CD4-positive, alpha-beta T cell (primary cell): ENCODE measurements around the gene STIM2. TPM values are rescaled to one million over a fixed set of nuclear protein-coding genes. Genes with fewer than 3 reads are reported as not detected.

Source experiments
- ATAC-seq: fragments of 200-7000 bp; cut with Tn5 transposase; one replicate; pipeline ENCODE4 v1.10.0; 2022; ENCODE audit warnings: mild to moderate bottlenecking; ENCODE audit not compliant: poor library complexity
- CTCF ChIA-PET: fragments of 350-600 bp; sonication (Branson Sonifier 250); formaldehyde crosslinking; loops from one replicate; lab custom pipeline; 2021; ENCODE audit warnings: antibody characterized with exemption, inconsistent platforms; lab: Charles Lee
- POLR2A ChIA-PET: fragments of 350-600 bp; sonication (Branson Sonifier 250); formaldehyde crosslinking; loops from one replicate; lab custom pipeline; 2021; ENCODE audit warnings: antibody characterized with exemption, inconsistent platforms; lab: Charles Lee
- DNase-seq, 14 experiments: peaks; one replicate each; pipeline ENCODE4 v3.0.0-alpha.2; 2013 to 2020; ENCODE audit warnings: mixed read lengths in 2 of 14
- H3K27ac ChIP-seq, 2 donors: one replicate each; pipeline versions ENCODE4 v1.5.1 to v1.7.0; 2013; ENCODE audit warnings: low read length in 2 of 2, low read depth in 1 of 2, mild to moderate bottlenecking in 1 of 2
- H3K27me3 ChIP-seq, 2 experiments: 1 replicate in 1 of 2; 2 replicates in 1 of 2; pipeline versions ENCODE4 v1.6.1 to v1.7.0; 2013; ENCODE audit warnings: low read length in 2 of 2, control low read depth in 1 of 2, mild to moderate bottlenecking in 1 of 2, moderate library complexity in 1 of 2; ENCODE audit not compliant: insufficient read depth in 2 of 2, control insufficient read depth in 1 of 2
- H3K36me3 ChIP-seq: one replicate; pipeline ENCODE4 v1.6.1; 2013; ENCODE audit warnings: low read length, control low read depth; ENCODE audit not compliant: insufficient read depth
- H3K4me1 ChIP-seq: one replicate; pipeline ENCODE4 v1.6.1; 2013; ENCODE audit warnings: low read length, control low read depth; ENCODE audit not compliant: insufficient read depth
- H3K4me3 ChIP-seq: one replicate; pipeline ENCODE4 v1.5.1; 2013; ENCODE audit warnings: mild to moderate bottlenecking, low read length, moderate library complexity
- H3K9me3 ChIP-seq, 2 experiments: 1 replicate in 1 of 2; 2 replicates in 1 of 2; pipeline versions ENCODE4 v1.6.1 to v1.7.0; 2013; ENCODE audit warnings: low read length in 2 of 2, mild to moderate bottlenecking in 2 of 2, control low read depth in 1 of 2, moderate library complexity in 1 of 2; ENCODE audit not compliant: control insufficient read depth in 1 of 2, insufficient read depth in 1 of 2
- H3K27ac Mint-ChIP-seq: one replicate; pipeline ENCODE4 v1.8.0; 2020; ENCODE audit warnings: mixed read lengths
- H3K27me3 Mint-ChIP-seq: one replicate; pipeline ENCODE4 v1.8.0; 2021; ENCODE audit warnings: mixed read lengths
- H3K36me3 Mint-ChIP-seq: one replicate; pipeline ENCODE4 v1.8.0; 2021; ENCODE audit warnings: low read depth, mixed read lengths
- H3K4me1 Mint-ChIP-seq: one replicate; pipeline ENCODE4 v1.8.0; 2021; ENCODE audit warnings: low read depth, mixed read lengths
- H3K4me3 Mint-ChIP-seq: one replicate; pipeline ENCODE4 v1.8.0; 2020; ENCODE audit warnings: mild to moderate bottlenecking, mixed read lengths
- H3K9me3 Mint-ChIP-seq: one replicate; pipeline ENCODE4 v1.8.0; 2020; ENCODE audit warnings: mixed read lengths
- intact Hi-C, 2 experiments: fragments of 100-400 bp; cut with DNase I in 1 of 2; cut with micrococcal nuclease in 1 of 2; formaldehyde crosslinking; loops; one replicate each; pipeline versions ENCODE4 v1.15.1 to v1.9.0; 2023 to 2025; cut with DNase I, micrococcal nuclease
- total RNA-seq, 174 experiments: library from RNA in 2 of 174; stranded (reverse) in 2 of 174; gene quantifications; one replicate each; pipeline ENCODE4 v1.2.3 and lab custom pipeline; 2021 to 2026
- TF ChIP-seq, protein P1 (sequence below): fragments of 200-600 bp; IDR thresholded peaks from one replicate; pipeline ENCODE4 v1.8.0; 2022; ENCODE audit warnings: antibody characterized with exemption, mild to moderate bottlenecking

The STIM2 gene
- total RNA-seq, 2 experiments from 2014 or later, result 53.7 to 54.9 TPM

DNA sequence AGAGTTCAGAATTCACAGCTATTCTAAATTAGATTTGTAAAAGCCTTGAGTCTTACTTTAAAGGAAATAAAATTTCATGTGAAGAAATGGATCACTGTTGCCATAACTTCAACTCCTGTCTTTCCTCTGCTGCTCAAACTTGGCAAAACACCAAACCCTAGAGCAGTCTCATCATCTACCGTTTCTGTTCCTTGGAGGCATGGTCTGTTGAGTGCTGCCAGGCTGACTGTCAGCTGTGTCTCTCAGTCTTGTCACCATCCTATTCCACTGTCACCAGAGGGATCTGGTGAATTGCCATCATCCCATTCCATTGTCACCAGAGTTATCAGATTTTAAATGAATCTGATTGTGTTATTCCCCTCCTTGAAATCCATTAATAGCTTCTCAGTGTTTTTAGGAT, 55.6 kb downstream of the STIM2 start:
- H3K27me3 Mint-ChIP-seq, result no peaks in the 10 kb centered on the region
- H3K27ac ChIP-seq, result no peak overlapping the region
- peaks cover 83% of the 10 kb centered on the region for H3K4me1 Mint-ChIP-seq
- H3K4me3 ChIP-seq, result no peak overlapping the region
- H3K4me3 Mint-ChIP-seq, result no peak overlapping the region
- H3K27ac Mint-ChIP-seq, result peak overlapping the region; percentile 60
- TF ChIP-seq, protein P1, sequence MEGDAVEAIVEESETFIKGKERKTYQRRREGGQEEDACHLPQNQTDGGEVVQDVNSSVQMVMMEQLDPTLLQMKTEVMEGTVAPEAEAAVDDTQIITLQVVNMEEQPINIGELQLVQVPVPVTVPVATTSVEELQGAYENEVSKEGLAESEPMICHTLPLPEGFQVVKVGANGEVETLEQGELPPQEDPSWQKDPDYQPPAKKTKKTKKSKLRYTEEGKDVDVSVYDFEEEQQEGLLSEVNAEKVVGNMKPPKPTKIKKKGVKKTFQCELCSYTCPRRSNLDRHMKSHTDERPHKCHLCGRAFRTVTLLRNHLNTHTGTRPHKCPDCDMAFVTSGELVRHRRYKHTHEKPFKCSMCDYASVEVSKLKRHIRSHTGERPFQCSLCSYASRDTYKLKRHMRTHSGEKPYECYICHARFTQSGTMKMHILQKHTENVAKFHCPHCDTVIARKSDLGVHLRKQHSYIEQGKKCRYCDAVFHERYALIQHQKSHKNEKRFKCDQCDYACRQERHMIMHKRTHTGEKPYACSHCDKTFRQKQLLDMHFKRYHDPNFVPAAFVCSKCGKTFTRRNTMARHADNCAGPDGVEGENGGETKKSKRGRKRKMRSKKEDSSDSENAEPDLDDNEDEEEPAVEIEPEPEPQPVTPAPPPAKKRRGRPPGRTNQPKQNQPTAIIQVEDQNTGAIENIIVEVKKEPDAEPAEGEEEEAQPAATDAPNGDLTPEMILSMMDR, result no peak
- POLR2A ChIA-PET, result interaction anchor here (1.1 to 2.8 kb wide), 4 partner anchors 15 to 55 kb away, joined by 3 to 13 read pairs (median 5); partner anchors contain the start of gene STIM2
- no peaks in the 10 kb centered on the region for H3K9me3 ChIP-seq
- ATAC-seq (peak; percentile 34), DNase-seq (peak in 1 of 14 experiments; percentile 21)
- H3K36me3 Mint-ChIP-seq, result peaks cover 33% of the 10 kb centered on the region
- H3K4me1 ChIP-seq, result peaks cover 4% of the 10 kb centered on the region
- intact Hi-C loops, result loop anchor here (5.0 to 10.0 kb wide), 3 partner anchors 34 to 51 kb away; partner anchors contain the start of gene STIM2 (in 1 of the 2)
- H3K36me3 ChIP-seq, result peaks cover 20% of the 10 kb centered on the region
- CTCF ChIA-PET, result interaction anchor here (1.1 kb wide), 1 partner anchor 90 kb away, joined by 3 read pairs; no protein-coding TSS in a partner anchor
- no peaks in the 10 kb centered on the region for H3K27me3 ChIP-seq
- no peaks in the 10 kb centered on the region for H3K9me3 Mint-ChIP-seq

DNA sequence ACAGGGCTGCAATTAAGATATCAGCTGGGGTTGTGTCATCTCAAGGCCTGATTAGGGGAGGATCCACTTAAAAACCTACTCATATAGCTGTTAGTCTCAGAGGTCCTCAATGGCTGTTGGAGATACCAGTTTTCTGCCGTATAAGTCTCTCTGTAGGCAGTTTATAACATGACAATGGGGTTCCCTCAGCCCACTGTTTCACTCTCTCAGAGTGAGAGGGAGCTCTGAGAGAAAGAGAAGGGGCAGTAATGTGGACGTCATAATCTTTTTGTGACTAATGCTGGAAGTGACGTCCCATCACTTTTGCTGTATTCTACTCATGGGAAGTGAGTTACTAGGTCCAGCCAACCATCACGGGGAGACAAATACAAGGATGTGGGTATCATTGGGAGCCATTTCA, 70.3 kb downstream of the STIM2 start:
- Histone ChIP-seq H3K4me3 (no peak overlapping the region), H3K27me3 (no peaks in the 10 kb centered on the region), H3K9me3 (no peaks in the 10 kb centered on the region), H3K27ac (no peak overlapping the region), H3K4me1 (peaks cover 5% of the 10 kb centered on the region), H3K36me3 (no peaks in the 10 kb centered on the region)
- H3K4me3 Mint-ChIP-seq, result no peak overlapping the region
- DNase-seq (no peak), ATAC-seq (no peak)
- H3K27me3 Mint-ChIP-seq, result no peaks in the 10 kb centered on the region
- TF ChIP-seq, protein P1, result no peak
- peaks cover 58% of the 10 kb centered on the region for H3K4me1 Mint-ChIP-seq
- no peak overlapping the region for H3K27ac Mint-ChIP-seq
- POLR2A ChIA-PET, result interaction anchor here (1.0 kb wide), 1 partner anchor 14 kb away, joined by 3 read pairs; no protein-coding TSS in a partner anchor
- CTCF ChIA-PET, result interaction anchor here (0.6 to 1.2 kb wide), 3 partner anchors 11 to 37 kb away, joined by 3 to 4 read pairs (median 3); no protein-coding TSS in a partner anchor
- no peaks in the 10 kb centered on the region for H3K9me3 Mint-ChIP-seq
- intact Hi-C loops, result loop anchor here in 1 of 2 experiments (5.0 kb wide), 1 partner anchor 41 kb away; no protein-coding TSS in a partner anchor
- H3K36me3 Mint-ChIP-seq, result peaks cover 10% of the 10 kb centered on the region

DNA sequence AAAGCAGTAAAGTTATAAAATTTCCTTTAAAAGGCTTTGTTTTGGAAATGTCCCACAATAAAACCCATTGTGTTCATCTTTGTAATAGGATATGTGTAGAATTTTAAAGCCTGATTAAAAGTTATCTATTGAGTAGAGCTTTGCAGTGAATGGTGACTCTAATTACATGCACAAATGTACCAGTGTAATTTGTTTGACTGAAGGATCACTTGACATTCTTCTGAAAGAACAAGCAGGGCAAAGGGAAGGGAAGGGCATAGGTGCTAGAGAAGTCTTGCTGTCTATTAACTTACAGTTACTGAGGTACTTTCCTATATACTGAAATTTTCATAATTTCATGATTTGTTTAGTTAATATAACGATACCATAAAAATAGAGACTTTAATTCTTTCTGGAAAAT, 70.8 kb downstream of the STIM2 start:
- no peaks in the 10 kb centered on the region for H3K27me3 Mint-ChIP-seq
- Histone ChIP-seq H3K27ac (no peak overlapping the region), H3K4me3 (no peak overlapping the region), H3K4me1 (peaks cover 5% of the 10 kb centered on the region), H3K9me3 (no peaks in the 10 kb centered on the region), H3K36me3 (no peaks in the 10 kb centered on the region), H3K27me3 (no peaks in the 10 kb centered on the region)
- intact Hi-C loops, result loop anchor here in 1 of 2 experiments (5.0 kb wide), 1 partner anchor 41 kb away; no protein-coding TSS in a partner anchor
- ChIA-PET CTCF (interaction anchor here (0.6 to 1.2 kb wide), 3 partner anchors 12 to 37 kb away, joined by 3 to 4 read pairs (median 3); no protein-coding TSS in a partner anchor), POLR2A (interaction anchor here (1.0 kb wide), 1 partner anchor 15 kb away, joined by 3 read pairs; no protein-coding TSS in a partner anchor)
- H3K9me3 Mint-ChIP-seq, result no peaks in the 10 kb centered on the region
- H3K27ac Mint-ChIP-seq, result no peak overlapping the region
- TF ChIP-seq, protein P1, result no peak
- no peak for ATAC-seq
- no peak overlapping the region for H3K4me3 Mint-ChIP-seq
- peaks cover 10% of the 10 kb centered on the region for H3K36me3 Mint-ChIP-seq
- no peak for DNase-seq
- H3K4me1 Mint-ChIP-seq, result peaks cover 63% of the 10 kb centered on the region
